A549 (cell line): ENCODE measurements around the gene IQCE. TPM values are rescaled to one million over a fixed set of nuclear protein-coding genes. Genes with fewer than 3 reads are reported as not detected.

ENCODE experiments used
- BCL3 ChIP-seq: fragments of >200 bp; sonication (Bioruptor Twin); formaldehyde crosslinking; IDR thresholded peaks from 3 replicates; pipeline ENCODE4 v1.6.1; 2016
- BHLHE40 ChIP-seq: IDR thresholded peaks from 2 replicates; pipeline ENCODE4 v1.6.1; 2012; ENCODE audit warnings: low read depth, low read length, inconsistent platforms
- CBX2 ChIP-seq: fragments of 200-600 bp; sonication (generic); IDR thresholded peaks from 2 replicates; pipeline ENCODE4 v1.6.1; 2016; ENCODE audit warnings: low read depth, mild to moderate bottlenecking, borderline replicate concordance
- CTCF ChIP-seq: fragments of >200 bp; sonication (Bioruptor Twin); formaldehyde crosslinking; IDR thresholded peaks from 3 replicates; pipeline ENCODE4 v1.5.1; 2016
- EHF ChIP-seq: fragments of 250-450 bp; sonication (Bioruptor Pico); IDR thresholded peaks from 2 replicates; pipeline ENCODE4 v1.5.0; 2020; ENCODE audit warnings: mild to moderate bottlenecking
- EHMT2 ChIP-seq: fragments of 200-600 bp; sonication (generic); IDR thresholded peaks from 2 replicates; pipeline ENCODE4 v1.6.1; 2016; ENCODE audit warnings: antibody characterized with exemption, low read depth, mild to moderate bottlenecking, moderate library complexity
- ELK1 ChIP-seq: fragments of 150-350 bp; IDR thresholded peaks from 2 replicates; pipeline ENCODE4 v1.6.1; 2014; ENCODE audit warnings: low read depth, mild to moderate bottlenecking, low read length
- EP300 ChIP-seq, 2 experiments: fragments of >200 bp; sonication (Bioruptor Twin); formaldehyde crosslinking; IDR thresholded peaks; 2 replicates in 1 of 2; 3 replicates in 1 of 2; pipeline ENCODE4 v1.6.1; 2016 to 2017
- ESRRA ChIP-seq: fragments of 150-350 bp; IDR thresholded peaks from 2 replicates; pipeline ENCODE4 v1.6.1; 2014; ENCODE audit warnings: mild to moderate bottlenecking, low read length, borderline replicate concordance
- FOSB ChIP-seq: fragments of 250-450 bp; sonication (Bioruptor Pico); IDR thresholded peaks from 2 replicates; pipeline ENCODE4 v1.5.0; 2020; ENCODE audit warnings: mild to moderate bottlenecking, moderate library complexity
- FOSL2 ChIP-seq, 2 experiments: fragments of 450-650 bp in 1 of 2; fragments of >200 bp in 1 of 2; sonication (Bioruptor Twin) in 1 of 2; formaldehyde crosslinking; IDR thresholded peaks; 2 replicates each; pipeline versions ENCODE4 v1.5.0 to v1.6.1; 2016 to 2020; ENCODE audit warnings: mild to moderate bottlenecking in 1 of 2, moderate library complexity in 1 of 2
- GATA3 ChIP-seq: IDR thresholded peaks from 2 replicates; pipeline ENCODE4 v1.6.1; 2012; ENCODE audit warnings: borderline replicate concordance
- HDAC2 ChIP-seq: fragments of 200-600 bp; sonication (generic); IDR thresholded peaks from 2 replicates; pipeline ENCODE4 v1.6.1; 2016
- HEYL ChIP-seq: fragments of 250-450 bp; sonication (Bioruptor Pico); IDR thresholded peaks from 2 replicates; pipeline ENCODE4 v1.8.0; 2021; ENCODE audit warnings: mild to moderate bottlenecking, moderate library complexity
- HOXA7 ChIP-seq: fragments of 250-450 bp; sonication (Bioruptor Pico); IDR thresholded peaks from 2 replicates; pipeline ENCODE4 v1.5.0; 2020; ENCODE audit warnings: mild to moderate bottlenecking, moderate library complexity
- JUN ChIP-seq, 2 experiments: fragments of >200 bp; sonication (Bioruptor Twin); formaldehyde crosslinking; IDR thresholded peaks; 2 replicates in 1 of 2; 3 replicates in 1 of 2; pipeline ENCODE4 v1.6.1; 2016 to 2017
- JUNB ChIP-seq: fragments of >200 bp; sonication (Bioruptor Twin); formaldehyde crosslinking; IDR thresholded peaks from 2 replicates; pipeline ENCODE4 v1.6.1; 2016
- KDM1A ChIP-seq: fragments of 200-600 bp; sonication (generic); IDR thresholded peaks from 2 replicates; pipeline ENCODE4 v1.6.1; 2016; ENCODE audit warnings: low read depth, mild to moderate bottlenecking
- KDM5A ChIP-seq: fragments of 200-600 bp; sonication (generic); IDR thresholded peaks from 2 replicates; pipeline ENCODE4 v1.6.1; 2016; ENCODE audit warnings: antibody characterized with exemption, mild to moderate bottlenecking
- MAFK ChIP-seq: fragments of 450-650 bp; IDR thresholded peaks from 2 replicates; pipeline ENCODE4 v1.6.1; 2014; ENCODE audit not compliant: partially characterized antibody
- MAZ ChIP-seq: fragments of 150-350 bp; IDR thresholded peaks from 2 replicates; pipeline ENCODE4 v1.6.1; 2014; ENCODE audit warnings: antibody characterized with exemption, low read depth, low read length, borderline replicate concordance
- MYC ChIP-seq: IDR thresholded peaks from 2 replicates; pipeline ENCODE4 v1.6.1; 2012; ENCODE audit warnings: mild to moderate bottlenecking, inconsistent platforms, low read length, improper control_type of control experiment, borderline replicate concordance
- NFE2L2 ChIP-seq: fragments of 150-350 bp; conservative IDR thresholded peaks from 2 replicates; pipeline ENCODE4 v1.6.1; 2014; ENCODE audit warnings: low read length
- NPAS2 ChIP-seq: fragments of 250-450 bp; sonication (Bioruptor Pico); IDR thresholded peaks from 2 replicates; pipeline ENCODE4 v1.8.0; 2022; ENCODE audit warnings: mild to moderate bottlenecking, moderate library complexity, borderline replicate concordance
- PHF8 ChIP-seq: fragments of 200-600 bp; sonication (generic); IDR thresholded peaks from 2 replicates; pipeline ENCODE4 v1.6.1; 2016; ENCODE audit warnings: low read depth, mild to moderate bottlenecking, antibody characterized with exemption, moderate library complexity, borderline replicate concordance
- POLR2A ChIP-seq: IDR thresholded peaks from 2 replicates; pipeline ENCODE4 v1.6.1; 2012; ENCODE audit warnings: mild to moderate bottlenecking, low read length
- RAD21 ChIP-seq, 2 experiments: fragments of >200 bp in 1 of 2; sonication (Bioruptor Twin) in 1 of 2; formaldehyde crosslinking in 1 of 2; IDR thresholded peaks in 1 of 2; conservative IDR thresholded peaks in 1 of 2; 2 replicates in 1 of 2; 3 replicates in 1 of 2; pipeline ENCODE4 v1.6.1; 2012 to 2018; ENCODE audit warnings: inconsistent platforms in 1 of 2
- REST ChIP-seq: fragments of 200-600 bp; sonication (generic); IDR thresholded peaks from 2 replicates; pipeline ENCODE4 v1.6.1; 2016; ENCODE audit warnings: antibody characterized with exemption, mild to moderate bottlenecking, moderate library complexity
- RFX5 ChIP-seq: fragments of 450-650 bp; IDR thresholded peaks from 2 replicates; pipeline ENCODE4 v1.7.1; 2014; ENCODE audit warnings: antibody characterized with exemption, mild to moderate bottlenecking, moderate library complexity
- RNF2 ChIP-seq: fragments of 200-600 bp; sonication (generic); IDR thresholded peaks from 2 replicates; pipeline ENCODE4 v1.6.1; 2016; ENCODE audit warnings: low read depth, mild to moderate bottlenecking, antibody characterized with exemption, moderate library complexity, borderline replicate concordance
- USF2 ChIP-seq: fragments of 450-650 bp; IDR thresholded peaks from 2 replicates; pipeline ENCODE4 v1.6.1; 2014; ENCODE audit warnings: antibody characterized with exemption
- ZC3H11A ChIP-seq: fragments of 450-650 bp; IDR thresholded peaks from 2 replicates; pipeline ENCODE4 v1.6.1; 2014; ENCODE audit warnings: antibody characterized with exemption, mild to moderate bottlenecking
- ZFP36 ChIP-seq: fragments of 450-650 bp; IDR thresholded peaks from 2 replicates; pipeline ENCODE4 v1.6.1; 2014; ENCODE audit warnings: borderline replicate concordance; ENCODE audit not compliant: partially characterized antibody
- ZSCAN20 ChIP-seq: fragments of 250-450 bp; sonication (Bioruptor Pico); IDR thresholded peaks from 2 replicates; pipeline ENCODE4 v1.8.0; 2022; ENCODE audit warnings: mild to moderate bottlenecking, moderate library complexity
- polyA plus RNA-seq, 4 experiments: library from polyadenylated mRNA; depleted of rRNA in 3 of 4; stranded (reverse); fragments of >200 nt; fragmentation: RNase III in 1 of 4; extraction: RNeasy Plus Mini Kit Qiagen cat#74134 plus additional on column Dnase treatment in 1 of 4; gene quantifications; 2 replicates in 3 of 4; 3 replicates in 1 of 4; pipeline ENCODE4 v1.2.3, GENCODE V29; 2011 to 2017

IQCE gene
- polyA plus RNA-seq, 2 of the 4 experiments (the other 2 are of a cell fraction): 10.6 to 13.0 TPM

GRCh38 chr7:2555121-2556052, 3.4 kb upstream of the IQCE start, which contains the start of gene BRAT1 (continued):
- peak; percentile 70; the same call in 1 of the 3 replicates for TF ChIP-seq BCL3
- peak; percentile 90 for TF ChIP-seq POLR2A
- no peak for TF ChIP-seq CBX2
- no peak for TF ChIP-seq RFX5
- TF ChIP-seq MAFK: no peak
- no peak for TF ChIP-seq ZFP36
- no peak for TF ChIP-seq FOSB (CRISPR knock-in tag)
- no peak for TF ChIP-seq MYC
- TF ChIP-seq JUN (IDR thresholded peaks at IDR 0.05): peak; percentile 29 to 87; a peak in 3 of 5 replicates
- TF ChIP-seq CTCF: peak; percentile 37
- TF ChIP-seq JUNB: no peak
- TF ChIP-seq RAD21 (conservative IDR thresholded peaks at IDR 0.05 in 1 of 2, IDR thresholded peaks at IDR 0.05 in 1 of 2): peak; percentile 14 to 16; a peak in 2 of 5 replicates
- no peak for TF ChIP-seq NFE2L2
- TF ChIP-seq HOXA7 (CRISPR knock-in tag): no peak
- TF ChIP-seq BHLHE40: peak; percentile 58
- TF ChIP-seq KDM5A: no peak
- TF ChIP-seq HEYL (CRISPR knock-in tag): no peak
- TF ChIP-seq EHMT2: no peak
- peak; percentile 64 for TF ChIP-seq GATA3
- TF ChIP-seq NPAS2 (CRISPR knock-in tag): no peak
- TF ChIP-seq HDAC2: no peak
- no peak for TF ChIP-seq EP300 (IDR thresholded peaks at IDR 0.05)
- TF ChIP-seq USF2: no peak
- TF ChIP-seq PHF8: peak; percentile 79; the same call in 1 of the 2 replicates
- TF ChIP-seq ELK1: no peak
- no peak for TF ChIP-seq MAZ
- no peak for TF ChIP-seq FOSL2 (IDR thresholded peaks at IDR 0.05)
- no peak for TF ChIP-seq FOSL2 (CRISPR knock-in tag; IDR thresholded peaks at IDR 0.05)
- no peak for TF ChIP-seq ZSCAN20
- TF ChIP-seq ZC3H11A: no peak
- no peak for TF ChIP-seq RNF2
- no peak for TF ChIP-seq KDM1A
- no peak for TF ChIP-seq EHF
- TF ChIP-seq ESRRA: no peak
- TF ChIP-seq REST: no peak
